ENCODE data around the gene ENOX1.

The ENOX1 gene

DNA sequence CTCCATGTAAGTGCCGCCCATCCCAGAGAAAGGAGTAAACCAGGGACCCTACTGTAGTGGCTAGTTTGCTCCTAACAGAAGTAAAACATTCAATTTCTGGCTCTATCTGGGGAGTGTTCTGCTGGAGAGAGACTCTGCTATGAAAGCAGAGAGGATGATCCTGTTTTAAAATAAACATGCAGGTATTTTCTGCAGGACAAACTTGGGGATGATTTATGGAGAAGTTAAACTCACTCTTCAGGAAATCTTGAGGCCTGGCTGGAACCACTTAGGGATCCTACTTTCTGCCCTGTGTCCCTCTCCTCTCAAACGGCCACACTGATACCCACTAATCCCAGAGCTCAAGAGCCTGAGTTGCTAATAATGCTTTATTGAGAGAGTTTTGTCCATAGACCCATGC lies 482.3 kb downstream of the ENOX1 start:
- no peak for DNase-seq (ENCODE audit: low read depth)
- H3K4me3 ChIP-seq (ENCODE audit: low read depth, low read length), result no peak overlapping the region
- TF ChIP-seq, protein P1, sequence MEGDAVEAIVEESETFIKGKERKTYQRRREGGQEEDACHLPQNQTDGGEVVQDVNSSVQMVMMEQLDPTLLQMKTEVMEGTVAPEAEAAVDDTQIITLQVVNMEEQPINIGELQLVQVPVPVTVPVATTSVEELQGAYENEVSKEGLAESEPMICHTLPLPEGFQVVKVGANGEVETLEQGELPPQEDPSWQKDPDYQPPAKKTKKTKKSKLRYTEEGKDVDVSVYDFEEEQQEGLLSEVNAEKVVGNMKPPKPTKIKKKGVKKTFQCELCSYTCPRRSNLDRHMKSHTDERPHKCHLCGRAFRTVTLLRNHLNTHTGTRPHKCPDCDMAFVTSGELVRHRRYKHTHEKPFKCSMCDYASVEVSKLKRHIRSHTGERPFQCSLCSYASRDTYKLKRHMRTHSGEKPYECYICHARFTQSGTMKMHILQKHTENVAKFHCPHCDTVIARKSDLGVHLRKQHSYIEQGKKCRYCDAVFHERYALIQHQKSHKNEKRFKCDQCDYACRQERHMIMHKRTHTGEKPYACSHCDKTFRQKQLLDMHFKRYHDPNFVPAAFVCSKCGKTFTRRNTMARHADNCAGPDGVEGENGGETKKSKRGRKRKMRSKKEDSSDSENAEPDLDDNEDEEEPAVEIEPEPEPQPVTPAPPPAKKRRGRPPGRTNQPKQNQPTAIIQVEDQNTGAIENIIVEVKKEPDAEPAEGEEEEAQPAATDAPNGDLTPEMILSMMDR (IDR thresholded peaks at IDR 0.05; ENCODE audit: insufficient read depth, low read depth, low read length, missing control alignments), result no peak

DNA sequence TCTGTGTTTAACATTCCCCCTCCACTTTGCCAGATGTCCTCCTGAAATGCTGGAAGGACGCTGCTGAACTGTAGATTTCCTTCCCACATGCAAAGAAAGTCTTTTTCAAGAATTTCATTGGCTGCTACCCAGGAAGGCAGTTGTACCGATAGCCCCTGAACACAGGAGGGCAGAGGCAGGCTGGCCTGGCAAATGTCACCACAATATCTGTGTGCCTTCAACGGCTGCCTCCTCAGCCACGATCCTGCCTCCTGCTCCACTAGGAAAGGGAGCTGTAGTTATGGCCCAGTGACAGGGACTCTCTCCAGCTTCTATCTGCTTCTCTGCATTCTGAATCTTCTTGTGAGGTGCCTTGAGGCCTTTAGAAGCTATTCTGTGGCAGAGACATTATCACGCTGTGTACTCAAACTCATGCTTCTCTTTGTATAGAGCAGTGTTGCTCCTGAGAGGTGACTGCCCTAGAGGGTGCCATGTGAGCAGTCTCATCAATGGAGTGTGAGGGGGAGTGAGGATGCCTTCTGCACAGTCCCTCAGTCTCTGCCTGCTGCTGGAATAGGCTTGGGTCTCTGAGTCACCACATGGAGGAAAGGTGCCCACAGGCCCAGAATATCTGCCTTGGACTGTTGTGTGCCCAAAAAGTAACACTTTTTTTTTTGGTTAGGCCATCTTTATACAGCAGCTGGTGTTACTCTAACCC lies 483.6 kb downstream of the ENOX1 start:
- TF ChIP-seq, protein P1 (IDR thresholded peaks at IDR 0.05; ENCODE audit: insufficient read depth, low read depth, low read length, missing control alignments), result peak; percentile 66
- DNase-seq (ENCODE audit: low read depth), result peak; percentile 69
- H3K4me3 ChIP-seq (ENCODE audit: low read depth, low read length), result no peak overlapping the region

DNA sequence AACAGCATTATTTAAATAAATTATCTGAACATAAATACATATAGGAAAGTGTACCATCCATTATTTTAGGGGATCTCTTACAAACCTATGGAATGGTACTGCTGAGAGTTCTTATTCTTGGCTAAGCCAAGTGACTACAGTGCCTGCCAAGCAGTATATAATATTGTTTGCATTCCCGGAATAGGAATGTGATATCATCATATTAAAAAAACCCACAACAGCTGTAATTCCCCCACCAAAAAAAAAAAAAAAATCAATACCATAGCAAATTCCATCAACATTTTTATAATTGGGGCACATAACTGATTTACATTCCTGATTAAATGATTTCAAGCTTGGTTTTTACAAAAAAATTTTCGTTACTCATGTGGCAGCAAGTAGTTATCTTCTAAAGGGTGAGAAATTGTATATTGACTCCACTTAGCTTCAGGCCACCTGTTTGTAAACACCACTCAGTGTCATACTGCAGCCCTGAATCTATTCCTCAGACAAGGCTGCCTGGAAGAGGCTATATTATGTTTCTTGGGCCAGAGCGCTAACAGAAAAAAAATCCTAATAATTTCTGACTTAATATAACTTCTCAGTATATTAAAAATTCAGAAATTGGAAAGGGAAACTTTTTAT lies 485.3 kb downstream of the ENOX1 start:
- DNase-seq (ENCODE audit: low read depth), result no peak
- no peak overlapping the region for H3K4me3 ChIP-seq (ENCODE audit: low read depth, low read length)
- TF ChIP-seq, protein P1 (IDR thresholded peaks at IDR 0.05; ENCODE audit: insufficient read depth, low read depth, low read length, missing control alignments), result no peak

DNA sequence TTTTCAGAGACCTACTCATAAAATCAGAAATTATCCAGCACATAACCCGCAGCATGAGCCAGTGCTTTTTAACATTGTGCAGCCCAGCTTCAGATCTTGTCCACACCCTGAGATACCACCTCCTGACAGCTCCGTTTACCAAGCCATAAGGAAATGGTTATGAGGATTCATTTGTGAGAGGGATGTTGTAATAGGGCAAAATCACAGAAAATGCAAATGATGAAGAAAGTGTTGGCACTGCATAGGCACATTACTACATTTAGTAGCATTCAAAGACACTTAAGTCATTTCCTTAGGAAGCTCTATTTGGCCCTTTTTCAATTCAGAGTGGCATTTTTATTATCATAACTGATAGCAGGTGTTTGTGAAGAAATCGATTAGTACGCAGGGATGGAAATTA lies 485.9 kb downstream of the ENOX1 start:
- TF ChIP-seq, protein P1 (IDR thresholded peaks at IDR 0.05; ENCODE audit: insufficient read depth, low read depth, low read length, missing control alignments), result no peak
- no peak overlapping the region for H3K4me3 ChIP-seq (ENCODE audit: low read depth, low read length)
- no peak for DNase-seq (ENCODE audit: low read depth)

DNA sequence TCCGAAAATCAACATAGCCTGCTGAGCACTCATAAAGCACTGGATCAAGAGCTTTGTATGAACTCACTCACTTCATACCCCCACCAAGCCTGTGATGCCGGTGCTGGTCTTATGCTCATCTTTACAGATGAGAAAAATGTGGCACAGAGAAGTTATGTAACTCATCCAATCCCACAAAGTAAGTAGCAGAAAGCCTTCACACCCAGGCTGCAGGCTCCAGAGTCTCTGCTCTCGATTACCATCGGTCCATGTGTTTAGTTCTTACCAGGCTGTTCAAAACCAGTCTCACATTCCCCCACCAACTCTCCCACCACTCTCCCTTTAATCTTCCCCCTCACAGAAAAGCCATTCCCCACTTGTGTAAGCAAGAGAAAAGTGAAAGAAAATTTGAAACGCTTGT lies 487.4 kb downstream of the ENOX1 start:
- no peak for DNase-seq (ENCODE audit: low read depth)
- no peak overlapping the region for H3K4me3 ChIP-seq (ENCODE audit: low read depth, low read length)
- TF ChIP-seq, protein P1 (IDR thresholded peaks at IDR 0.05; ENCODE audit: insufficient read depth, low read depth, low read length, missing control alignments), result no peak

DNA sequence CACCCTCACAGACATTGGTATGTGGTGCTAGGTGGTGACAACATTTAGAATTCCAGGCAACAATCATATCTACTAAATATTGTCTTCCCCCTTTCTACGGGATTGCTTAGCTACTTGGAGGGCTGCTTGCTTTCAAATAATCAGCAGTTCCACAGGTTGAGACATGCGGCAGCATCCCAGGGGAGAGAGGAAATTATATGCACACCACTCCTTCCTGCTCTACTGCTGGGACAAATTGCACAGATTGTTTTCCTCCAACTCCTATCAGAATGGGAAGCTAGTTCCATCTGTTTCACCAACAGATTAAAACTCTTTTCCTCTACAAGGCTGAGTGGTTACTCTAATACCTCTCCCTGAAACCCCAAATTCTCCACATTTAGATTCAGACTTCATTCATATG lies 488.0 kb downstream of the ENOX1 start:
- DNase-seq (ENCODE audit: low read depth), result no peak
- H3K4me3 ChIP-seq (ENCODE audit: low read depth, low read length), result no peak overlapping the region
- TF ChIP-seq, protein P1 (IDR thresholded peaks at IDR 0.05; ENCODE audit: insufficient read depth, low read depth, low read length, missing control alignments), result no peak
